Measurements from ENCODE around the gene TOM1.

GRCh38 chr22:35330258-35330861 lies 30.7 kb downstream of the TOM1 start:
- TF ChIP-seq CTCF (conservative IDR thresholded peaks at IDR 0.05; ENCODE audit: low read length) (no peak), EZH2phosphoT487 (IDR thresholded peaks at IDR 0.05; ENCODE audit: borderline replicate concordance, low read depth, low read length) (no peak)

Data from OCI-LY7 (cell line).